Dermis blood vessel endothelial cell (primary cell): ENCODE data around the gene POLR1H. TPM values are rescaled to one million over a fixed set of nuclear protein-coding genes. Genes with fewer than 3 reads are reported as not detected.
A peak's percentile ranks its signal among the peaks of the same experiment; 100 is the strongest.
"Not testable (repeated sequence)": the region's sequence is repeated elsewhere in the genome, so short reads cannot be mapped to it uniquely, and the experiment has no call there.

ENCODE experiments used
- DNase-seq: peaks from one replicate; pipeline ENCODE4 v3.0.0; 2010
- total RNA-seq: library from RNA; depleted of rRNA; stranded (reverse); fragments of >200 nt; gene quantifications from 2 replicates; pipeline ENCODE4 v1.2.3, GENCODE V29; 2014

The POLR1H gene
- total RNA-seq, result 14.8 and 39.1 TPM in 2 replicates

GRCh38 chr6:30061092-30061857 is at the start of gene POLR1H:
Gene POLR1H (plus strand): TSS chr6:30061265. CDS start chr6:30061525, 260 bp downstream.
- peak; percentile 98 for DNase-seq

GRCh38 chr6:30013291-30013922 is 47.7 kb upstream of the POLR1H start:
- DNase-seq, result peak; percentile 34

- DNase-seq, result no peak
Observed at GRCh38 chr6:30019819-30020218, 41.2 kb upstream of the POLR1H start.

- no peak for DNase-seq
Observed at GRCh38 chr6:30020626-30021025, 40.4 kb upstream of the POLR1H start.

GRCh38 chr6:30022189-30022588 is 38.9 kb upstream of the POLR1H start:
- no peak for DNase-seq

- DNase-seq, result not testable (repeated sequence)
Observed at GRCh38 chr6:30022712-30023111, 38.4 kb upstream of the POLR1H start.

GRCh38 chr6:30025186-30025585 is 35.9 kb upstream of the POLR1H start:
- DNase-seq, result no peak

- DNase-seq, result no peak
Observed at GRCh38 chr6:30029588-30029987, 31.5 kb upstream of the POLR1H start.

GRCh38 chr6:30031381-30031780 is 29.7 kb upstream of the POLR1H start:
- no peak for DNase-seq

GRCh38 chr6:30033440-30033839 is 27.6 kb upstream of the POLR1H start:
- DNase-seq, result not testable (repeated sequence)

GRCh38 chr6:30035784-30036183 is 25.3 kb upstream of the POLR1H start:
- no peak for DNase-seq

GRCh38 chr6:30037182-30037788 is 23.8 kb upstream of the POLR1H start:
- peak; percentile 40 for DNase-seq

- no peak for DNase-seq
Observed at GRCh38 chr6:30041221-30041620, 19.8 kb upstream of the POLR1H start.

- no peak for DNase-seq
Observed at GRCh38 chr6:30041821-30042220, 19.2 kb upstream of the POLR1H start.

GRCh38 chr6:30042476-30042875 is 18.6 kb upstream of the POLR1H start:
- DNase-seq, result no peak

GRCh38 chr6:30042914-30043313 is 18.2 kb upstream of the POLR1H start:
- no peak for DNase-seq

GRCh38 chr6:30043744-30044143 is 17.3 kb upstream of the POLR1H start:
- no peak for DNase-seq

GRCh38 chr6:30044630-30045029 is 16.4 kb upstream of the POLR1H start:
- peak; percentile 4 for DNase-seq

GRCh38 chr6:30047220-30047619 is 13.8 kb upstream of the POLR1H start:
- no peak for DNase-seq

- no peak for DNase-seq
Observed at GRCh38 chr6:30053682-30054081, 7.4 kb upstream of the POLR1H start.

GRCh38 chr6:30055513-30055912 is 5.6 kb upstream of the POLR1H start:
- DNase-seq, result no peak

GRCh38 chr6:30060606-30061091 is 416 bp upstream of the POLR1H start:
- DNase-seq, result peak; percentile 51

- no peak for DNase-seq
Observed at GRCh38 chr6:30061858-30062458, 893 bp downstream of the POLR1H start.
